Activated CD4-positive, alpha-beta T cell treated with anti-CD3 and anti-CD28 coated beads, Interleukin-2, amount 50 U/mL, for 1 hour (primary cell): ENCODE measurements around the gene EPRS1.
"Not testable (repeated sequence)": the region's sequence is repeated elsewhere in the genome, so short reads cannot be mapped to it uniquely, and the experiment has no call there.

Source experiments
- DNase-seq: peaks from one replicate; pipeline ENCODE4 v3.0.0-alpha.2; 2020

EPRS1 gene

DNA sequence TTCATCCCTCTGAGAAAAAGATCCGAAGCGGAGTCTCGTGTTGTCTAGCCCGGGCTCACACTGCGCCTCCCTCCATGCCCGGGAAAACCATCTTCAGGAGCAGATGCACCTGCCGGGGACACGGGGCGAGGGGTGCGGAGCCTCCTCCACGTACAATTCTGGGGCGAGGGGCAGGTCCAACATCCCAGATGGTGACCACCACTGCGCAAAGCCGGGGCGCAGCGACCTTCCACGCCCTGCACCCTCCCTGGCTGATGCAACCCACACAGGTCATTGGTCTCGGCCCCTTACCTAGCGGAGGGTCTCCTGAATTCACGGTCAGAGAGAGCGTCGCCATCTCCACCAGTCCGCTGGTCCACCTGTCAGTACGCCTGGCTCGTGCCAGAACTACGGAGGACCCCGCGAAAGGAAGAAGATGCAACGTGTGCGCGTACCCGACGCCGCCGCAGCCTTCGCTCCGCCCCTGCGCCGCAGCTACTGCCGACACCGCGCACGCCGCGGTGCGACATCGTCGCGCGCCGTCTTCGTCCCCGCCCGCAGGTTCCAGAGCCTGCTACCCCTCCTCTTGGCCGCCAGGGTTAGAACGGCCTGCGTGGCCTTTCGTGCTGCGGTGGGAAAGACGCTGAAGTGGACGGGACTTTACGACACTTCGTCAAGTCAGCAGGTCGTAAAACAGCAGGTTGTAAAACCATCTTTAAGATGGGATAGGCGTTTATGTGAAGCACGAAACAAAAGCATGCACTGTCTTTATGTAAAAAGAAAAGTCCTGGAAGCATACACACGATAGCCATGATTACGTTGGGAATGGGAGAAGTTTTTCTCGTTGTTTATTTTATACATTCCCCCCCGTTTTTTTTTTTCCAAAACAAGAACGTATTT is at the start of gene EPRS1:
Gene EPRS1 (minus strand): TSS at position 454 of the 879 bp plus-strand sequence. CDS start 117 bp downstream, at position 337.
- DNase-seq: peak; percentile 90

- DNase-seq: peak; percentile 94
Measured at GRCh38 chr1:220094016-220094911, 48.0 kb upstream of the EPRS1 start, which contains the start of gene IARS2. IARS2 (plus strand) TSS chr1:220094132; CDS start chr1:220094217, 85 bp downstream.

DNA sequence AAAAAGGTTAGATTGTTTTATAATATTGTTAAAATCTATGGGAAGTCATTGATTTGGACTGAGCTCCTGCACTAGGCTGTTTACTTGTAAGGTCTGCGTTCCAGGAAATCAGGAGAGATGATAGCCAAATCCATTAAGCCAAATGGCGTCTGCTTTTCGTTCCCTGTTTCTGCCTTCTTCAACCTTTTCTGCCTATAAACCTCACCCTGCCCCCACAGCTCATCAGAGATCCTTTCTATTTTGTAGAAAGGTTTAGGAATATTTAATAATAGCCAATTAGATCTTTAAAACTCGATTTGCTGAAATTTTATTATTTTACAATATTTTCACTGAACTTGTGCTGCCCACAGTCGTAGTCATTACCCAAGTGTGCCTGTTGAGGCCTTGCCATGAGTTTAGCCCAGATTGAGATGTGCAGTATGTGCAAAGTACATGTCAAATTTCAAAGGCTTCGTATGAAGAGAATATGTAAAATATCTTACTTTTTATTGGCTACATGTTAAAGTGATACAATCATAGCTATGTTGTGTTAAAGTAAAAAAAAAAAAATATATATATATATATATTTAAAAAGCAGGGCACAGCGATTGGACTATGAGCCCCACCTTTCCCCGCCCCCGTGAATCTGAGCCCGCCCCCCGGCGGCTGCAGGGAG is 47.2 kb upstream of the EPRS1 start:
- DNase-seq: no peak

DNA sequence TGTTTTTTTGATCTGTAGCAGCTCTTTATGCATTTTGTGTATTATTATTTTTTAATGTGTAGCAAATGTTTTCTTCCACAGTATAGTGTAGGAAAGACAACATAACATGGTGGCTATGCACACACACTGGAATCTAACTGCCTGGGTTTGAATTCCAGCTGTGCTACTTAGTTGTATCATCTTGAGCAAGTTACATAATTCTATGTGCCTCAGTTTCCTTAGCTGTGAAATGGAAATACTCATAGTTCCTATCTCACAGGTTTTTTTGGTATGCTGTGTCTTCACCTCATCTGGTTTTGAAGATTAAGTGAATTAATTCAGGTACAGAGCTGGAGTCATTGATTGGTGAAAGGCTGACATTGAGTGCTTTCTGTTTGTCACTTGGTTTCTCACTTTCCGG is 46.4 kb upstream of the EPRS1 start:
- DNase-seq: no peak

DNA sequence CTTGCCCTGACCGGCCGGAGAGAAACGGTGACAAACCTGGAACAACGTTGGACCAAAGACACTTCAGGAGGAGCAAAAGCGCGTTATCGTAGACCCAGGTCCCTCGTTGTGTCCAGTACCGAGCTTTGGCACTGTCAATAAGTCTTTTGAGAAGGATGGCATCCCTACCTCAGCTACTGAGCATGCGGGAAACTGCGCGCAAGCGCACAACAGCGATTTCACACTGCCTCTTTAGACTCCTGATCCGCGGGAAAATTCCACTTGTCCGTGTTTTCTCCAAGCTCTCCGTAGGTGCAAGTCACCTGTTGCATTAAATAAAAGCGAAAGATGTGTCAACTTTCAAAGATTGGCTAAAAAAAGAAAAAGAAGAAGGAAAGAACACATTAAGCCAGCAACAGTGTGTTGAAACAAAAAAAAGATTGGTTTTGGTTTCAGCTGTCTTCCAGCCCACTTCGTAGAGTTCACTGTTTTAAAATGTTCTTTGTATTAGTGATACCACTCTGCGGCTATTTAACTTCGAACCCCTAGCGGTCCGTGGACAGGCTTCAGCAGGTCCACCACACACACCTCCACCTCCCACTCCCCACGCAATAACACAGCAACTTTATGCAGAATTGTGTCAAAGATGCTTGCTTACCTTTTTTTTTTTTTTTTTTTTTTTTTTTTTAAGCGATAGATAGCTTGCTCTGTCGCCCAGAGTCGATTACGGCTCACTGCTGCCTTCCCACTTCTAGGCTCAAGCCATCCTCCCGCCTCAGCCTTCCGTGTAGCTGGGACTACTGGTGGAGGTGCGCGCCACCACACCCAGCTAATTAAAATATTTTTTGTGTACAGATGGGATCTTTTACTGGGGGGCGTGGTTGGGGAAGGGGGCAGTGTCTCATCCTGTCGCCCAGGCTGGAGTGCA is 43.6 kb upstream of the EPRS1 start, which contains the start of gene BPNT1:
Gene BPNT1 (minus strand): TSS at position 139 of the 907 bp plus-strand sequence. CDS start 9,942 bp downstream, outside the sequence.
- peak; percentile 99 for DNase-seq

GRCh38 chr1:220086261-220086686 is 40.0 kb upstream of the EPRS1 start:
- DNase-seq: not testable (repeated sequence)

DNA sequence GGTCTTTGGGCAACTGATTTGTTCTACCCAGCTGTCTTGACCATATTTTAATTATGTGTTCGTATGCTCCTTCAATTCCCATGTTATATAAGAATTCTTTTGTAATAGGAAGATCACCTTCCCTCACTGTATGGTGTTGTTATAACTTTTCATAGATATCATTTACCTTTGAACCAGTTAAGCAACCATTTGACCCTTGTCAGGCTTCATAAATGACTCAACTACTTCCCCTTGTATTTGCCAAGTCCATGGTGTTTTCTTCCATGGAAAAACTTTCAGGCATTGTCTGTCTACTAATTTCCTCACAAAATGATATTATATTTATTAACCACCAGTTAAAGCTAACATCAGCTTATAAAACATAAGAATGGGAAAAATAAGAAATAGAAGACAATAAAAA is 38.2 kb upstream of the EPRS1 start:
- no peak for DNase-seq

GRCh38 chr1:220077887-220078286 is 31.6 kb upstream of the EPRS1 start:
- no peak for DNase-seq

DNA sequence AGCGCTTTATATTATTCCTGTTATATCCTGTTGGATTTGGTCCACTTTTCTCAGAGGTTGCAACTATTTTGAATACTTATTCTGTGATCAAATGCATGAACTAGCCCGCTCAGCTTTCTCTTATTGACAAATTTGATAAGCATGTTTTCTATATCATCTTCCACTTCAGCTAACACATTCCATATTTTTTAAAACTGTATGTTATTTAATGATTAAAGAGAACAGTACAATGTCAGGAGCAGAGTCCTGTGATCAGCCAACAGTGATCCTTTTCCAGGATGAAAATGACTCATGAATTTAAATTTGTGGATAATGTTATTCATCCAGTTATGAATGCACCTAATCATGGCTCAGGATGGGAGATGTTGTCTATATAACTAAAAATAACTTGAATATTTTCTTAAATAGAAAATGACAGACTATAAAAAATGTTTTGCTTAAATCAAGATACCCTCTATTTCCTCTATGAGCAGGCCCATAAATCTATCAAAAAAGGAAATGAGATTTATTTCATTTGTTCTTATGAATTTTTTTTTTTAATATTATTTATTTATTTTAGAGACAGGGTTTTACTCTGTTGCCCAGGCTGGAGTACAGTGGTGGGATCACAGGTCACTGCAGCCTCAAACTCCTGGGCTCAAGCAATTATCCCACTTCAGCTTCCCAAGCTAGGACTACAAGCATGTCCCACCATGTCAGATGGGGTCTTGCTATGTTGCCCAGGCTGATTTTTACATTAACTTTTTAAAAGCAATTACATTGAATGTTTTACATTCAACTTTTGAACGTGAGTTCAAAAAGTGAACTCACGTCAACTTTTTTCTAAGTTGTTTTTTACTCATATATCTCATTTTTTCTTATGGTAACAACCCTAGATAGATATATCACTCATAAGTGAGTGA is 30.8 kb upstream of the EPRS1 start:
- no peak for DNase-seq

DNA sequence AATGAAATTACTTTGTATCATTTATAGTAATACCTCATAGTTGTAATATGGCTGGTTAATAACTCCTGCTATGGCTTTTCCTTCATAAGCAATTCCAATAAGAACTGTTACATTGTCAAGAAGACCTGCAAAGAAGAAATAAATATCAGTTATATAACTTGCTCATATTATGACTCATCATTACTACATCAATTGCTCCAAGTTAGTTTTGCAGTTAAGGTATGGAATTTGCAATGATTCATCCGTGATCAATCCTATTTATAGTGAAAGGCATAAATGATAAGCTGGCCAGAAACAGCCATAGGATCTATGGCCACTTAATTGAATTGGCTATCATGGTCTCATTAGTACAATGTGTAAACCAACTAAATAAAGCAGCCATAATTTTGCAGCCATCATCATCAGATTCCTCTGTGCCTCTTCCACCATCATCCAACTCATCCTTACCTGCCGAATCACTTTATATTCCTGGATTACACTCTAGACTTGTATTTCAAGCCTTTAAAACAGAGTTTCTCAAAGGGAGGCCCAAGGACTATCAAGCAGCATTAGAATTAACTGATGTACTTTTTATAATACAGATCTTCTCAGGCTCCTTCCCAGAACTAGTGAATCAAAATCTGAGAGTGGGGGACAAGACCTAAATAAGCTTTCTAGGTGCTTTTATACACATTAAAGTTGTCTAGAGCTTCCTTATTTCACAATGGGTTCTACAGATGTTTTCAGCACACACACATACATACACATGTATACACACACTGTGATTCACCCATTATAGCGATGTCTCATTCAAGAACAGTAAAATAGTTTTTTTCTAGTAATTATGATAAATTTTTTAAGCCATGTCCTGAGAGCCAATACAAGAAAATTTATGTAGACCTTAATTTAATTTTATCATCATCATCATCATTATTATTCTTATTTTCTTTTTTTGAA is 21.2 kb upstream of the EPRS1 start:
- no peak for DNase-seq

GRCh38 chr1:220062629-220063028 is 16.3 kb upstream of the EPRS1 start:
- no peak for DNase-seq

DNA sequence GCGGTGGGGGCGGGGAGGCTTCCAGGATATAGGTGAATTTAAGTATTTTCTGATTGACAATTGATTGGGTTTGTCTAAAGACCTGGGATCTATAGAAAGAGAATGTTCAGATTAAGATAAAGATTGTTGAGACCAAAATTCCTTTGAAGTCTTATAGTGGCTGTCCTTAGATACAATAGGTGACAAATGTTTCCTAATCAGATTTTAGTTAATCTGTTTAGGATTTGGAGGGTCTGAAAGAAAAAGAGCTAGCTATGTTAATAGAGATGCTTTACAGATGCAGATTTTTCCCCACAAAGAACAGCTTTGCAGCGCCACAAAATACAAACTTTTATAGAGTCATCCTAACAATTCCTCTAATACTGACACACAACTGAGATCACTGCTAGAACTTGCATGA is 14.6 kb upstream of the EPRS1 start:
- no peak for DNase-seq

- no peak for DNase-seq
Measured at GRCh38 chr1:220056374-220056773, 10.1 kb upstream of the EPRS1 start.

- DNase-seq: no peak
Measured at GRCh38 chr1:220045356-220046051, 801 bp downstream of the EPRS1 start.

DNA sequence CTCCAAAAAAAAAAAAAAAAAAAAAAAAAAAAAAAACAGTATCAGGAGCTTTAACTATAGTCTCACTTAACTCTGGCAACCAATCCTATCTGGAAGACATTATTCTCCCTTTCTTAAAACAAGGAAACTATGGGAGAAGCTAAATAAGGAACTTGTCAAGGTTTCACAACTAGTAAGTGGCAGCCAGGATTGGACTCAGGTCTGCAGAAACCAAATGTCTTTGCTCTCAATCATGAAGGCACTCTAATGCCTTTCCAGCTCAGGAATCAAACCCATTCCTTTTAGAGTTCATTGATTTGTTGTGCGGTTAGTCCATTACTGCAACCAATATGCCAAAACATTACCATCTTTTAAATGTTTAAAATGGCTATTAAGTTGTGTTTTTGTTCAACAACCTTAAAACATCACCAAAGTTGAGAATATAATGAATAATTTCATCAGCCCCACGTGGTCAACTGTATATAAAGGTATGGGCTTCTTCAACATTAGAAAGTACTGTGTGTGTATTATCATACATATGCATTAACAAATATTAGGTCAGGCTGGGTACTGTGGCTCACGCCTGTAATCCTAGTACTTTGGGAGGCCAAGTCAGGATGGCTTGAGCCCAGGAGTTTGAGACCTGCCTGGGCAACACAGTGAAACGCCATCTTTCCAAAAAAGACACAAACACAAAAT is 1.5 kb downstream of the EPRS1 start:
- no peak for DNase-seq

GRCh38 chr1:220043646-220044045 is 2.7 kb downstream of the EPRS1 start:
- DNase-seq: no peak

DNA sequence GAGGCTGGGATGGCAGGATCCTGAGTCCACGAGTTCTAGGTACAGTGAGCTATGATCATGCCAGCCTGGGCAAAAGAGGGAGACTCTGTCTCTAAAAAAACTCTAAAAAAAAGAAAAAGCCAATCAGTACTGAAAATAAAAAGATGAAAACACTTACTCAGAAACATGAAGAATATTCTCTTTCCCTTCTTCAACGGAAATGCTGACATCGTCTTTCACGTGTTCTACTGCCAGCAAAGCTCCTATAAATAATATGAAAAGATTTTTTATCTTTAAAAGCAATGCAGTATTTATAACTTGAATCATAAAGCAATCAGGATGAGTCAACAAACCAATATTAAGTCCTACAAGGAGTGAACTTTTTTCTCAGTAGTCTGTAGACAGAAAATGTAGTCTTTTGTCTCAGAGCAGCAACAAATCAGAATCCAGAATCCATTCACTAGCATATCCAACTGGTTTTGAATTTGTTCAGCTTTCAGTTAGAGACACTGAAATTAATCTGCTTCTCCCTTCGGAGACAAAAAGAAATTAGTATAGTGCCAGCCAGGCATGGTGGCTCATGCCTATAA is 6.2 kb downstream of the EPRS1 start:
- no peak for DNase-seq

GRCh38 chr1:220038640-220039039 is 7.7 kb downstream of the EPRS1 start:
- no peak for DNase-seq
